ENCODE data around the gene FHOD3. TPM values are rescaled to one million over a fixed set of nuclear protein-coding genes. Genes with fewer than 3 reads are reported as not detected.
"Not testable (repeated sequence)": the region's sequence is repeated elsewhere in the genome, so short reads cannot be mapped to it uniquely, and the experiment has no call there.

FHOD3 gene
- total RNA-seq, 6 experiments from 2014 or later: 0.44 to 1.2 (median 0.62) TPM

GRCh38 chr18:36711813-36712444 is 414.4 kb downstream of the FHOD3 start:
- 67% methylated on average over 6 of the region's 6 CpGs for WGBS (ENCODE audit: insufficient coverage, low coverage, low lambda C conversion rate, missing lambda C conversion rate)
- Histone ChIP-seq H3K27me3 (no peaks in the 10 kb centered on the region), H3K4me1 (no peaks in the 10 kb centered on the region)

GRCh38 chr18:36714476-36714875 is 417.0 kb downstream of the FHOD3 start:
- Histone ChIP-seq H3K4me3 (no peak overlapping the region), H3K36me3 (no peaks in the 10 kb centered on the region), H3K27me3 (no peaks in the 10 kb centered on the region), H3K9me3 (no peaks in the 10 kb centered on the region), H3K4me1 (no peaks in the 10 kb centered on the region), H3K27ac (no peak overlapping the region)
- intact Hi-C loops (cut with DNase I): no loop called here
- TF ChIP-seq CTCF (IDR thresholded peaks at IDR 0.05) (no peak), POLR2A (IDR thresholded peaks at IDR 0.05) (no peak)
- 70% methylated on average over 3 of the region's 3 CpGs for WGBS (ENCODE audit: insufficient coverage, low coverage, low lambda C conversion rate, missing lambda C conversion rate)
- no peak for DNase-seq
- no peak for ATAC-seq

More at GRCh38 chr18:36711813-36712444, 414.4 kb downstream of the FHOD3 start:
- no peak overlapping the region for H3K27ac ChIP-seq
- TF ChIP-seq POLR2A (IDR thresholded peaks at IDR 0.05): no peak
- DNase-seq (no peak), ATAC-seq (no peak)
- intact Hi-C loops (cut with DNase I): no loop called here
- no peak overlapping the region for H3K4me3 ChIP-seq
- H3K36me3 ChIP-seq: no peaks in the 10 kb centered on the region
- H3K9me3 ChIP-seq: no peaks in the 10 kb centered on the region

GRCh38 chr18:36717422-36718110 is 420.1 kb downstream of the FHOD3 start:
- Histone ChIP-seq H3K27me3 (no peaks in the 10 kb centered on the region), H3K4me3 (no peak overlapping the region), H3K9me3 (no peaks in the 10 kb centered on the region), H3K27ac (no peak overlapping the region), H3K36me3 (no peaks in the 10 kb centered on the region), H3K4me1 (no peaks in the 10 kb centered on the region)
- ATAC-seq: no peak
- 68% methylated on average over 5 of the region's 12 CpGs for WGBS (ENCODE audit: insufficient coverage, low coverage, low lambda C conversion rate, missing lambda C conversion rate)
- DNase-seq: no peak
- TF ChIP-seq POLR2A (IDR thresholded peaks at IDR 0.05): no peak
- TF ChIP-seq CTCF (IDR thresholded peaks at IDR 0.05): no peak
- intact Hi-C loops (cut with DNase I): no loop called here

GRCh38 chr18:36718705-36719328 is 421.3 kb downstream of the FHOD3 start:
- H3K4me3 ChIP-seq: no peak overlapping the region
- no peaks in the 10 kb centered on the region for H3K4me1 ChIP-seq
- intact Hi-C loops (cut with DNase I): no loop called here
- 45% methylated on average over 3 of the region's 3 CpGs for WGBS (ENCODE audit: insufficient coverage, low coverage, low lambda C conversion rate, missing lambda C conversion rate)
- TF ChIP-seq POLR2A (IDR thresholded peaks at IDR 0.05) (no peak), CTCF (IDR thresholded peaks at IDR 0.05) (no peak)
- no peaks in the 10 kb centered on the region for H3K9me3 ChIP-seq
- H3K36me3 ChIP-seq: no peaks in the 10 kb centered on the region
- ATAC-seq (no peak), DNase-seq (no peak)
- no peaks in the 10 kb centered on the region for H3K27me3 ChIP-seq
- no peak overlapping the region for H3K27ac ChIP-seq

- TF ChIP-seq CTCF (IDR thresholded peaks at IDR 0.05) (no peak), POLR2A (IDR thresholded peaks at IDR 0.05) (no peak)
- no peak overlapping the region for H3K4me3 ChIP-seq
- H3K9me3 ChIP-seq: no peaks in the 10 kb centered on the region
- no peak overlapping the region for H3K27ac ChIP-seq
- DNase-seq: no peak
- H3K4me1 ChIP-seq: no peaks in the 10 kb centered on the region
- no peaks in the 10 kb centered on the region for H3K36me3 ChIP-seq
- WGBS (ENCODE audit: insufficient coverage, low coverage, low lambda C conversion rate, missing lambda C conversion rate): 56% methylated on average over 2 of the region's 2 CpGs
- no peaks in the 10 kb centered on the region for H3K27me3 ChIP-seq
- no peak for ATAC-seq
- intact Hi-C loops (cut with DNase I): no loop called here
These were observed 422.1 kb downstream of the FHOD3 start for GRCh38 chr18:36719630-36720029.

GRCh38 chr18:36721351-36721750 is 423.8 kb downstream of the FHOD3 start:
- H3K4me3 ChIP-seq; H3K27ac ChIP-seq; H3K27me3 ChIP-seq; H3K36me3 ChIP-seq; H3K9me3 ChIP-seq; H3K4me1 ChIP-seq; intact Hi-C loops (cut with DNase I); DNase-seq; ATAC-seq: not testable (repeated sequence)
- 100% methylated on average over 1 of the region's 1 CpG for WGBS (ENCODE audit: insufficient coverage, low coverage, low lambda C conversion rate, missing lambda C conversion rate)
